Naive B cell (primary cell): ENCODE results near the gene WDR77. TPM values are rescaled to one million over a fixed set of nuclear protein-coding genes. Genes with fewer than 3 reads are reported as not detected.
A peak's percentile ranks its signal among the peaks of the same experiment; 100 is the strongest.

Source experiments
- ATAC-seq, 2 donors: fragments of 150-1000 bp; cut with Tn5 transposase; 2 replicates each; pipeline ENCODE4 v1.10.0; 2021; ENCODE audit warnings: low read depth in 2 of 2, mild to moderate bottlenecking in 2 of 2, moderate library complexity in 2 of 2
- DNase-seq: peaks from one replicate; pipeline ENCODE4 v3.0.0; 2022
- H3K27ac Mint-ChIP-seq, 6 donors: one replicate each; pipeline ENCODE4 v1.8.0; 2020 to 2022; ENCODE audit warnings: mild to moderate bottlenecking in 6 of 6, mixed read lengths in 6 of 6, moderate library complexity in 5 of 6, inconsistent platforms in 2 of 6
- H3K27me3 Mint-ChIP-seq, 3 donors: one replicate each; pipeline ENCODE4 v1.8.0; 2021 to 2022; ENCODE audit warnings: mixed read lengths in 3 of 3, mild to moderate bottlenecking in 1 of 3
- H3K36me3 Mint-ChIP-seq, 2 donors: one replicate each; pipeline ENCODE4 v1.8.0; 2020 to 2022; ENCODE audit warnings: mixed read lengths in 2 of 2, inconsistent platforms in 1 of 2, mild to moderate bottlenecking in 1 of 2
- H3K4me1 Mint-ChIP-seq, 3 donors: one replicate each; pipeline ENCODE4 v1.8.0; 2020 to 2022; ENCODE audit warnings: mixed read lengths in 3 of 3, inconsistent platforms in 1 of 3, mild to moderate bottlenecking in 1 of 3, moderate library complexity in 1 of 3
- H3K4me3 Mint-ChIP-seq, 8 donors: one replicate each; pipeline ENCODE4 v1.8.0; 2020 to 2022; ENCODE audit warnings: mild to moderate bottlenecking in 8 of 8, mixed read lengths in 8 of 8, moderate library complexity in 8 of 8, inconsistent platforms in 2 of 8
- H3K9me3 Mint-ChIP-seq, 7 donors: one replicate each; pipeline ENCODE4 v1.8.0; 2020 to 2022; ENCODE audit warnings: mixed read lengths in 7 of 7, mild to moderate bottlenecking in 5 of 7, inconsistent platforms in 2 of 7, moderate library complexity in 1 of 7
- polyA plus RNA-seq, 6 donors: library from polyadenylated mRNA; unstranded; fragments of 300-500 nt; fragmentation: Illumina TruSeq; gene quantifications; one replicate each; pipeline ENCODE4 v1.2.3, GENCODE V29; 2021; ENCODE audit warnings: low read depth in 6 of 6

Gene WDR77
- polyA plus RNA-seq, 6 donors from 2014 or later = 46.4 to 61.2 (median 54.8) TPM

- Mint-ChIP-seq H3K9me3 (no peaks in the 10 kb centered on the region), H3K4me3 (no peak overlapping the region), H3K36me3 (peaks cover 21 to 24% of the 10 kb centered on the region in 2 donors), H3K27me3 (no peaks in the 10 kb centered on the region), H3K4me1 (peaks cover 2 to 13% (median 10%) of the 10 kb centered on the region in 3 donors), H3K27ac (no peak overlapping the region)
- no peak for DNase-seq
- no peak for ATAC-seq
Observed at GRCh38 chr1:111465754-111466153, 16.7 kb upstream of the WDR77 start.

DNA sequence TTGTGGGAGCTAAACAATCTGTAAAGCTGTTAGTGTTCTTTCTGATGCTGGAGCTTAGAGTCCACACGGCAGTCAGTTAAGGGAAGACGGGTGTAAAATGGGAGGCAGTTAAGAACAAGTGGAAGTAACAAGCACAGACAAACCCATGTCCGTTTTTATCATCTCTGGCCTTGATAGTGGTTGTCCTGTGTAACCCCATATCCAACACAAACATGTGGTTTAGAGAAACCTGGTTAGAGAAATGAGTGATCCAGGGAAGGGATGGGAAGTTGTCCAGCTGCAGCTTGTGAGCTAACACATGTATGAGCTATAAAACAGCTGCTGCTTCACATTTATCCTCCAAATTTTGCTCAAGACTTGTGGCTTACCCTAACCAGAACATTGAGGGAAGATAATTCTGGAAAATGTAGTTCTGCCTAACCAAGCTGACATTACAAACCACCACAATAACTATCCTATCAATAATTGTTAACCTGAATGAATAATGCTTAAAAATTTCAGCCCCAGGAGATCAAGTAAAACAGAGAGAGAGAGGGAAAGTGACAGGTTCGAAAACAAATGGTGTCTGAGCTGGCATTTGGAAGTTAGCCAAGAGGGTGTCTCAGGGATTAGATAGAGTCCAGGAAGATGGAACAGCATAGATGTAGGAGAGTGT lies 14.1 kb upstream of the WDR77 start:
- DNase-seq (no peak), ATAC-seq (no peak)
- no peak overlapping the region for H3K4me3 Mint-ChIP-seq
- H3K9me3 Mint-ChIP-seq = no peaks in the 10 kb centered on the region
- H3K4me1 Mint-ChIP-seq = peaks cover 2 to 16% (median 10%) of the 10 kb centered on the region in 3 donors
- H3K27ac Mint-ChIP-seq = peak overlapping the region in 5 of 6 donors; percentile 1 to 81 (median 48)
- no peaks in the 10 kb centered on the region for H3K27me3 Mint-ChIP-seq
- peaks cover 27 to 29% of the 10 kb centered on the region in 2 donors for H3K36me3 Mint-ChIP-seq

- Mint-ChIP-seq H3K27ac (peak overlapping the region in 4 of 6 donors; percentile 19 to 81 (median 60)), H3K9me3 (no peaks in the 10 kb centered on the region), H3K4me3 (no peak overlapping the region), H3K27me3 (no peaks in the 10 kb centered on the region), H3K4me1 (peaks cover 2 to 19% (median 10%) of the 10 kb centered on the region in 3 donors), H3K36me3 (peaks cover 33% of the 10 kb centered on the region in 2 donors)
- no peak for ATAC-seq
- DNase-seq = no peak
Observed at GRCh38 chr1:111462370-111463028, 13.4 kb upstream of the WDR77 start.

DNA sequence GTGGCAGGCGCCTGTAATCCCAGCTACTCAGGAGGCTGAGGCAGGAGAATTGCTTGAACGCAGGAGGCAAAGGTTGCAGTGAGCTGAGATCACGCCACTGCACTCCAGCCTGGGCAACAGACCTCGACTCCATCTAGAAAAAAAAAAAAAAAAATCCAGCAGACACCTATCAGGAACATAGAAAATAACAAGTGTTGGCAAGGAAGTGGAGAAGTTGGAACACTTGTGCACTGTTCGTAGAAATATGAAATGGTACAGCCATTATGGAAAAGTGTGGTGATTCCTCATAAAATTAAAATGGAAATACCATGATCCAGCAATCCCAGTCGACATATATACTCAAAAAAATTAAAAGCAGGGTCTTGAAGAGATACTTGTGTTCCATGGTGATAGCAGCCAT lies 12.7 kb upstream of the WDR77 start:
- ATAC-seq = no peak
- Mint-ChIP-seq H3K27me3 (no peaks in the 10 kb centered on the region), H3K36me3 (peaks cover 33 to 39% of the 10 kb centered on the region in 2 donors), H3K9me3 (no peaks in the 10 kb centered on the region), H3K4me1 (peaks cover 7 to 19% (median 10%) of the 10 kb centered on the region in 3 donors), H3K27ac (no peak overlapping the region), H3K4me3 (no peak overlapping the region)
- no peak for DNase-seq

DNA sequence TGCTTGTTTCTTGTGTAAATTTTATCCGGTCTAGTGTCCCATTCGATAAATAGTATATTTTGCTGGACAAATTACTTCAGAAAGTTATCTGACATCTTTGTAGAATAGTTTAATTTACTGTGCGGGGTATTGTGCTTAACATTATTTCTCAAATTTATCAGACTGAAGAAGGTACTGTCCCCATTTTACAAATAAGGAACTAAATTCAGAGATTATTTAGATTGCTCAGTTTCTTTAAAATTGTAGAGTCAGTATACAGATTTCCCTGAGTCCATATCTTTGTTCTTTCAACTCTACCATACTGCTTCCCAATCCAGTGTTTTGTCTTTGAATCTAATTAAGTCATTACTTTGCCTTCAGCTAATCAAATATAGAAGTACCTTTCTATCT lies 6.6 kb upstream of the WDR77 start:
- Mint-ChIP-seq H3K4me3 (peak overlapping the region in 3 of 8 donors; percentile 14 to 60 (median 44)), H3K9me3 (no peaks in the 10 kb centered on the region), H3K27ac (peak overlapping the region in 5 of 6 donors; percentile 15 to 90 (median 66))

GRCh38 chr1:111454859-111455641 lies 6.0 kb upstream of the WDR77 start:
- Mint-ChIP-seq H3K9me3 (no peaks in the 10 kb centered on the region), H3K27ac (peak overlapping the region in 4 of 6 donors; percentile 29 to 90 (median 75)), H3K27me3 (no peaks in the 10 kb centered on the region), H3K36me3 (peaks cover 18 to 22% of the 10 kb centered on the region in 2 donors), H3K4me3 (peak overlapping the region in 3 of 8 donors; percentile 14 to 60 (median 44)), H3K4me1 (peaks cover 28 to 65% (median 59%) of the 10 kb centered on the region in 3 donors)
- ATAC-seq = no peak
- no peak for DNase-seq

More for the DNA sequence above, 6.6 kb upstream of the WDR77 start:
- DNase-seq = no peak
- Mint-ChIP-seq H3K4me1 (peaks cover 27 to 59% (median 55%) of the 10 kb centered on the region in 3 donors), H3K27me3 (no peaks in the 10 kb centered on the region), H3K36me3 (peaks cover 18 to 21% of the 10 kb centered on the region in 2 donors)
- ATAC-seq = peak; percentile 54 to 55

DNA sequence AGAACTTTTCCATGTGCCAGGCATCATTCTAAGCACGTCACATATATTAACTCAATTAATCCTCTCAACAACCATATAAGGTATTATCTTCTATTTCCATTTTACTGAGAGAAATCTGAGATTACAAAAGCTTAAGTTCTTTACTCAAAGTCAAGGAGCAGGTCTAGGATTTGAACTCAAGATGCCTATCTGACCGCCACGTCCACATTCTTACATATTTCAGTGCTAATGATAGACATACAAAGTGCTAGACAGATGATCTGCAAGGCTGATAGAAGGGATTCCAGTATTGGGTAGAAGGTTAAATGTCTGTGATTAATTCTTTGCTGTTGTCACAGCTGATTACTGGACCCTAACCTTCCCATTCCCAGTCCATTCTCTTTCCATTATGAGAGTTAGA lies 4.7 kb upstream of the WDR77 start:
- Mint-ChIP-seq H3K36me3 (peaks cover 17 to 29% of the 10 kb centered on the region in 2 donors), H3K4me1 (peaks cover 40 to 76% (median 72%) of the 10 kb centered on the region in 3 donors), H3K27ac (peak overlapping the region in 3 of 6 donors; percentile 22 to 78 (median 56)), H3K9me3 (peaks cover 0 to 2% (median 0%) of the 10 kb centered on the region in 7 donors), H3K27me3 (no peaks in the 10 kb centered on the region), H3K4me3 (peak overlapping the region in 1 of 8 donors; percentile 41)
- ATAC-seq (no peak), DNase-seq (no peak)

GRCh38 chr1:111452581-111452980 lies 3.5 kb upstream of the WDR77 start:
- peaks cover 47 to 87% (median 78%) of the 10 kb centered on the region in 3 donors for H3K4me1 Mint-ChIP-seq
- H3K9me3 Mint-ChIP-seq = peaks cover 0 to 2% (median 0%) of the 10 kb centered on the region in 7 donors
- ATAC-seq (no peak), DNase-seq (no peak)
- H3K4me3 Mint-ChIP-seq = peak overlapping the region in 1 of 8 donors; percentile 47
- H3K27me3 Mint-ChIP-seq = no peaks in the 10 kb centered on the region
- H3K27ac Mint-ChIP-seq = peak overlapping the region in 2 of 6 donors; percentile 32 to 41
- peaks cover 12 to 21% of the 10 kb centered on the region in 2 donors for H3K36me3 Mint-ChIP-seq

- Mint-ChIP-seq H3K4me1 (peaks cover 45 to 88% (median 85%) of the 10 kb centered on the region in 3 donors), H3K9me3 (peaks cover 0 to 2% (median 0%) of the 10 kb centered on the region in 7 donors), H3K27me3 (no peaks in the 10 kb centered on the region), H3K27ac (peak overlapping the region in 5 of 6 donors; percentile 87 to 100 (median 99)), H3K4me3 (peak overlapping the region; percentile 97 to 100 (median 100)), H3K36me3 (peaks cover 5 to 21% of the 10 kb centered on the region in 2 donors)
- no peak for ATAC-seq
- no peak for DNase-seq
Observed at GRCh38 chr1:111450185-111450584, 1.1 kb upstream of the WDR77 start.

- ATAC-seq (peak in 1 of 2 donors; percentile 0), DNase-seq (no peak)
- peak overlapping the region; percentile 97 to 100 (median 100) for H3K4me3 Mint-ChIP-seq
- H3K9me3 Mint-ChIP-seq = peaks cover 0 to 2% (median 0%) of the 10 kb centered on the region in 7 donors
- H3K27ac Mint-ChIP-seq = peak overlapping the region; percentile 87 to 100 (median 99)
- no peaks in the 10 kb centered on the region for H3K27me3 Mint-ChIP-seq
- peaks cover 45 to 85% (median 80%) of the 10 kb centered on the region in 3 donors for H3K4me1 Mint-ChIP-seq
- peaks cover 5 to 21% of the 10 kb centered on the region in 2 donors for H3K36me3 Mint-ChIP-seq
Observed at GRCh38 chr1:111449703-111450017, 604 bp upstream of the WDR77 start.

GRCh38 chr1:111448482-111448917 lies 556 bp downstream of the WDR77 start:
- ATAC-seq (peak; percentile 29), DNase-seq (peak; percentile 15)
- Mint-ChIP-seq H3K4me1 (peaks cover 42 to 78% (median 71%) of the 10 kb centered on the region in 3 donors), H3K27ac (peak overlapping the region; percentile 73 to 100 (median 98)), H3K36me3 (peaks cover 14 to 21% of the 10 kb centered on the region in 2 donors), H3K27me3 (no peaks in the 10 kb centered on the region), H3K4me3 (peak overlapping the region; percentile 97 to 100 (median 100)), H3K9me3 (peaks cover 0 to 2% (median 0%) of the 10 kb centered on the region in 7 donors)

DNA sequence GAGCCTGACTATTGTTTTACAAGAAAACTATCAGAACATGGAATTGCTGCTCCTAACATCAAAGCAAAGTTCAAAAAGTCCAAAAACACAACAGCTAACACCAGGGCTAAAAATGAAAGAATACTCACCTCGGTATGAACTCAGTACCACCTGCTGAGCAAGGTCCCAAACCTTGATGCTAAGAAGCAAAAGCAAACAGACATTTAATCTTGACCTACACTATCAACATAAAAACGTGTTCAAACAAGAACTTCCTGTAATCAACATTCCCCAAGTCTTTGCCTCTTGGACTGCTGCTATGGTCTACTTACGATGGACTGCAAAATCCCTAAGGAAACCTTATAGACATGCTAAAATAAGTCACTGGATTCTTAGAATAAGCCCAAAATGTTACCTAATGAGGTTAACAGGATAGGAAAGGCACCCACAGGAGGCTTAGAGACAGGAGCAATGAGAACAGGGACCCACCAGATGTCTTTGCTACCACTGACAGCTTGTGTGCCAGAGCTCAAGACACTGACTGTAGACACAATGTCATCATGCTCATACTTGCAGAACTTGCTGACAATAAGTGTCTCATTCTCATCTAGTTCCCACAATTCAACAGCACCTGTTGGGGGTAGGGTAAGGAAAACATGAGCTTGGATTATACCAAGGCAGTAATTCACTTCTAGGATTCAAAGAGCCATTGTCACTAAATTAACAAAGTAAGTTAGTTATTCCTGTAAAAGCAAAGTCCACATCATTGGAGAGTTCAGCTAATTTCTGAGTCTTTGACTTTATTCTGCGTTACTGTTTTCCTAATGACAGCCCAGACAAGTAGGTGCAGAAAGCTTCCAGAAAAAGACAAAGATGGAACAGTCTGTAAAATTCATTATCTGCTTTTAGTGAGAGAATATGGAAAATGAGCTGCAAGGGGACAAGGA lies 1.8 kb downstream of the WDR77 start:
- Mint-ChIP-seq H3K4me1 (peaks cover 42 to 66% (median 60%) of the 10 kb centered on the region in 3 donors), H3K9me3 (peaks cover 0 to 2% (median 0%) of the 10 kb centered on the region in 7 donors), H3K4me3 (peak overlapping the region in 7 of 8 donors; percentile 97 to 100 (median 100)), H3K27me3 (no peaks in the 10 kb centered on the region), H3K27ac (peak overlapping the region in 5 of 6 donors; percentile 12 to 100 (median 97)), H3K36me3 (peaks cover 21 to 25% of the 10 kb centered on the region in 2 donors)
- ATAC-seq (no peak), DNase-seq (no peak)
